Thyroid gland (tissue), 4 donors: ENCODE measurements around the gene SKI.

Source experiments
- POLR2A ChIP-seq, 2 donors: fragments of 450-650 bp; IDR thresholded peaks; one replicate each; pipeline ENCODE4 v1.6.1; 2017; ENCODE audit warnings: antibody characterized with exemption in 2 of 2, mild to moderate bottlenecking in 2 of 2, moderate library complexity in 1 of 2
- TF ChIP-seq, protein P1 (sequence below), 6 experiments: fragments of 200-600 bp in 3 of 6; fragments of 450-650 bp in 3 of 6; sonication (generic) in 3 of 6; IDR thresholded peaks; one replicate each; pipeline ENCODE4 v1.5.1; 2016 to 2019; ENCODE audit warnings: antibody characterized with exemption in 6 of 6, mild to moderate bottlenecking in 2 of 6, inconsistent platforms in 1 of 6, moderate library complexity in 1 of 6

DNA sequence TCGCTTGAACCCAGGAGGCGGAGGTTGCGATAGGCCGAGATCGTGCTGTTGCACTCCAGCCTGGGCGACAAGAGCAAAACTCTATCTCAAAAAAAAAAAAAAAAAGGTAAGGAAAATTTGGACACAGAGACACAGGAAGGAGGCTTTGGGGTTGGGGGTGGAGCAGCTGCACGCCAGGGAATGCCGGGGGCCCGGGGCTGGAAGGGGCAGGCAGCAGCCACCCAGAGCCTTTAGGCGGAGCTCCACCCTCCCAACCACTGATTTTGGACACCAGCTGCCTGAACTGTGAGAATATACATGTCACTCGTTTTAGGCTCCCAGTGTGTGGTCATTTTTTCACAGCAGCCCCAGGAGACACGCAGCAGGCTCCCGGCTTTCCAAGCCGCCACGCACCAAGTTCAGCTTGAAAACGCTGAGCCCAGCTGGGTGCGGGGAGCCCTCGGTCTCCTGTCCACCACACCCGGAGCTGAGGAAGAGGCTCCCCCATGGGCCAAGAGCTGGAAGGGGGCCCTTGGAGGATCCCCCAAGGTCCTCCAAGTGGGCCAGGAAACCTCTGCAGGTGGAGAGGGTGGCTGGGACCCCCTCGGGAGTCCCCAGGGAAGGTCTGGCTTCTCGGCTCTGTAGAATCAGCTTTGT lies 27.7 kb upstream of the SKI start:
- no peak for TF ChIP-seq POLR2A (IDR thresholded peaks at IDR 0.05)
- TF ChIP-seq, protein P1, sequence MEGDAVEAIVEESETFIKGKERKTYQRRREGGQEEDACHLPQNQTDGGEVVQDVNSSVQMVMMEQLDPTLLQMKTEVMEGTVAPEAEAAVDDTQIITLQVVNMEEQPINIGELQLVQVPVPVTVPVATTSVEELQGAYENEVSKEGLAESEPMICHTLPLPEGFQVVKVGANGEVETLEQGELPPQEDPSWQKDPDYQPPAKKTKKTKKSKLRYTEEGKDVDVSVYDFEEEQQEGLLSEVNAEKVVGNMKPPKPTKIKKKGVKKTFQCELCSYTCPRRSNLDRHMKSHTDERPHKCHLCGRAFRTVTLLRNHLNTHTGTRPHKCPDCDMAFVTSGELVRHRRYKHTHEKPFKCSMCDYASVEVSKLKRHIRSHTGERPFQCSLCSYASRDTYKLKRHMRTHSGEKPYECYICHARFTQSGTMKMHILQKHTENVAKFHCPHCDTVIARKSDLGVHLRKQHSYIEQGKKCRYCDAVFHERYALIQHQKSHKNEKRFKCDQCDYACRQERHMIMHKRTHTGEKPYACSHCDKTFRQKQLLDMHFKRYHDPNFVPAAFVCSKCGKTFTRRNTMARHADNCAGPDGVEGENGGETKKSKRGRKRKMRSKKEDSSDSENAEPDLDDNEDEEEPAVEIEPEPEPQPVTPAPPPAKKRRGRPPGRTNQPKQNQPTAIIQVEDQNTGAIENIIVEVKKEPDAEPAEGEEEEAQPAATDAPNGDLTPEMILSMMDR (IDR thresholded peaks at IDR 0.05) = no peak
